ENCODE results near the gene NUP210L.

- TF ChIP-seq ZNF571 (tag by site-specific recombination; IDR thresholded peaks at IDR 0.05) (no peak), MZF1 (tag by site-specific recombination; IDR thresholded peaks at IDR 0.05; ENCODE audit: borderline replicate concordance) (no peak), ZNF660 (tag by site-specific recombination; IDR thresholded peaks at IDR 0.05) (no peak)
Measured at GRCh38 chr1:153995202-153995601, 159.7 kb downstream of the NUP210L start.
